ENCODE measurements around the gene CMTM5. TPM values are rescaled to one million over a fixed set of nuclear protein-coding genes. Genes with fewer than 3 reads are reported as not detected.
"Not testable (repeated sequence)": the region's sequence is repeated elsewhere in the genome, so short reads cannot be mapped to it uniquely, and the experiment has no call there.

The CMTM5 gene
- total RNA-seq, 2 experiments from 2014 or later, result not detected

- CTCF ChIA-PET, result no interaction called here
- Mint-ChIP-seq H3K4me1 (no peaks in the 10 kb centered on the region), H3K27me3 (no peaks in the 10 kb centered on the region), H3K9me3 (no peaks in the 10 kb centered on the region), H3K36me3 (ENCODE audit: low read depth) (no peaks in the 10 kb centered on the region), H3K4me3 (no peak within 1 kb of the TSS), H3K27ac (no peak within 1 kb of the TSS)
- POLR2A ChIA-PET, result no interaction called here
- no peak for DNase-seq
Measured at GRCh38 chr14:23407516-23408306, 30.9 kb downstream of the CMTM5 start, which contains the start of gene MYH6. Gene MYH6, minus strand, starts transcription at chr14:23408273. Its CDS starts 1,050 bp downstream, at chr14:23407223.

GRCh38 chr14:23408307-23408630 is 31.4 kb downstream of the CMTM5 start:
- H3K27ac Mint-ChIP-seq, result no peak overlapping the region
- no peaks in the 10 kb centered on the region for H3K9me3 Mint-ChIP-seq
- POLR2A ChIA-PET, result no interaction called here
- H3K4me1 Mint-ChIP-seq, result no peaks in the 10 kb centered on the region
- no peaks in the 10 kb centered on the region for H3K36me3 Mint-ChIP-seq (ENCODE audit: low read depth)
- no peak for DNase-seq
- CTCF ChIA-PET, result no interaction called here
- no peak overlapping the region for H3K4me3 Mint-ChIP-seq
- no peaks in the 10 kb centered on the region for H3K27me3 Mint-ChIP-seq

- H3K4me3 Mint-ChIP-seq, result no peak overlapping the region
- H3K4me1 Mint-ChIP-seq, result no peaks in the 10 kb centered on the region
- H3K9me3 Mint-ChIP-seq, result no peaks in the 10 kb centered on the region
- H3K36me3 Mint-ChIP-seq (ENCODE audit: low read depth), result no peaks in the 10 kb centered on the region
- ChIA-PET CTCF (interaction anchor here (0.7 to 1.3 kb wide), 2 partner anchors 14 to 195 kb away, joined by 3 to 5 read pairs; no protein-coding TSS in a partner anchor), POLR2A (no interaction called here)
- no peak for DNase-seq
- H3K27ac Mint-ChIP-seq, result no peak overlapping the region
- no peaks in the 10 kb centered on the region for H3K27me3 Mint-ChIP-seq
Measured at GRCh38 chr14:23409475-23409874, 32.6 kb downstream of the CMTM5 start.

GRCh38 chr14:23409966-23410635 is 33.3 kb downstream of the CMTM5 start:
- CTCF ChIA-PET, result interaction anchor here (0.7 to 1.3 kb wide), 3 partner anchors 13 to 196 kb away, joined by 3 to 5 read pairs (median 3); no protein-coding TSS in a partner anchor
- Mint-ChIP-seq H3K27me3 (no peaks in the 10 kb centered on the region), H3K9me3 (no peaks in the 10 kb centered on the region), H3K4me3 (no peak overlapping the region), H3K36me3 (ENCODE audit: low read depth) (no peaks in the 10 kb centered on the region), H3K4me1 (no peaks in the 10 kb centered on the region), H3K27ac (no peak overlapping the region)
- POLR2A ChIA-PET, result no interaction called here
- no peak for DNase-seq

GRCh38 chr14:23411563-23412525 is 35.0 kb downstream of the CMTM5 start:
- Mint-ChIP-seq H3K4me3 (no peak overlapping the region), H3K27ac (no peak overlapping the region), H3K4me1 (no peaks in the 10 kb centered on the region), H3K36me3 (ENCODE audit: low read depth) (no peaks in the 10 kb centered on the region), H3K9me3 (no peaks in the 10 kb centered on the region), H3K27me3 (no peaks in the 10 kb centered on the region)
- ChIA-PET CTCF (interaction anchor here (1.6 kb wide), 1 partner anchor 12 kb away, joined by 6 read pairs; no protein-coding TSS in a partner anchor), POLR2A (no interaction called here)
- DNase-seq, result no peak

GRCh38 chr14:23413681-23414080 is 36.8 kb downstream of the CMTM5 start:
- Mint-ChIP-seq H3K27ac (no peak overlapping the region), H3K4me1 (no peaks in the 10 kb centered on the region), H3K9me3 (no peaks in the 10 kb centered on the region), H3K36me3 (ENCODE audit: low read depth) (no peaks in the 10 kb centered on the region), H3K27me3 (no peaks in the 10 kb centered on the region), H3K4me3 (no peak overlapping the region)
- DNase-seq, result no peak
- CTCF ChIA-PET, result interaction anchor here (1.6 kb wide), 1 partner anchor 10 kb away, joined by 6 read pairs; no protein-coding TSS in a partner anchor
- POLR2A ChIA-PET, result no interaction called here

- ChIA-PET CTCF (interaction anchor here (0.6 kb wide), 1 partner anchor 135 kb away, joined by 3 read pairs; no protein-coding TSS in a partner anchor), POLR2A (no interaction called here)
- DNase-seq, result no peak
- no peak overlapping the region for H3K27ac Mint-ChIP-seq
- no peaks in the 10 kb centered on the region for H3K9me3 Mint-ChIP-seq
- no peak overlapping the region for H3K4me3 Mint-ChIP-seq
- no peaks in the 10 kb centered on the region for H3K36me3 Mint-ChIP-seq (ENCODE audit: low read depth)
- H3K27me3 Mint-ChIP-seq, result no peaks in the 10 kb centered on the region
- no peaks in the 10 kb centered on the region for H3K4me1 Mint-ChIP-seq
Measured at GRCh38 chr14:23414254-23414653, 37.4 kb downstream of the CMTM5 start.

- Mint-ChIP-seq H3K9me3 (no peaks in the 10 kb centered on the region), H3K36me3 (ENCODE audit: low read depth) (no peaks in the 10 kb centered on the region), H3K27ac (no peak overlapping the region), H3K4me3 (no peak overlapping the region), H3K27me3 (no peaks in the 10 kb centered on the region), H3K4me1 (peaks cover under 1% of the 10 kb centered on the region)
- DNase-seq, result no peak
- CTCF ChIA-PET, result interaction anchor here (0.6 to 0.9 kb wide), 4 partner anchors 17 to 134 kb away, joined by 3 read pairs; no protein-coding TSS in a partner anchor
- POLR2A ChIA-PET, result no interaction called here
Measured at GRCh38 chr14:23414906-23415820, 38.3 kb downstream of the CMTM5 start.

- POLR2A ChIA-PET, result no interaction called here
- Mint-ChIP-seq H3K27me3 (no peaks in the 10 kb centered on the region), H3K4me3 (no peak overlapping the region), H3K4me1 (peaks cover 7% of the 10 kb centered on the region), H3K36me3 (ENCODE audit: low read depth) (no peaks in the 10 kb centered on the region), H3K27ac (no peak overlapping the region), H3K9me3 (no peaks in the 10 kb centered on the region)
- CTCF ChIA-PET, result interaction anchor here (0.6 to 0.8 kb wide), 2 partner anchors 17 to 63 kb away, joined by 3 read pairs; no protein-coding TSS in a partner anchor
- DNase-seq, result no peak
Measured at GRCh38 chr14:23415821-23416778, 39.3 kb downstream of the CMTM5 start.

- no peaks in the 10 kb centered on the region for H3K27me3 Mint-ChIP-seq
- H3K36me3 Mint-ChIP-seq (ENCODE audit: low read depth), result no peaks in the 10 kb centered on the region
- no peaks in the 10 kb centered on the region for H3K9me3 Mint-ChIP-seq
- POLR2A ChIA-PET, result no interaction called here
- H3K4me3 Mint-ChIP-seq, result no peak overlapping the region
- CTCF ChIA-PET, result no interaction called here
- DNase-seq, result no peak
- no peak overlapping the region for H3K27ac Mint-ChIP-seq
- peaks cover 13% of the 10 kb centered on the region for H3K4me1 Mint-ChIP-seq
Measured at GRCh38 chr14:23416801-23417200, 40.0 kb downstream of the CMTM5 start.

GRCh38 chr14:23417269-23417668 is 40.4 kb downstream of the CMTM5 start:
- CTCF ChIA-PET, result interaction anchor here (1.5 kb wide), 1 partner anchor 36 kb away, joined by 3 read pairs; no protein-coding TSS in a partner anchor
- H3K27me3 Mint-ChIP-seq; H3K27ac Mint-ChIP-seq; H3K4me3 Mint-ChIP-seq; H3K9me3 Mint-ChIP-seq; DNase-seq; H3K36me3 Mint-ChIP-seq (ENCODE audit: low read depth); POLR2A ChIA-PET: not testable (repeated sequence)
- H3K4me1 Mint-ChIP-seq, result peaks cover 18% of the 10 kb centered on the region

All from activated CD4-positive, alpha-beta T cell treated with anti-CD3 and anti-CD28 coated beads, Interleukin-2, amount 10 ng/mL, durations not matched to agents 7 days and 5 days (primary cell).